CD4-positive, alpha-beta T cell treated with Interleukin-1 beta for 1 hour (primary cell): ENCODE results near the gene FAM240B.
A peak's percentile ranks its signal among the peaks of the same experiment; 100 is the strongest.

Source experiments
- DNase-seq, 2 donors: peaks; one replicate each; pipeline ENCODE4 v3.0.0-alpha.2; 2020 to 2022

FAM240B gene

DNA sequence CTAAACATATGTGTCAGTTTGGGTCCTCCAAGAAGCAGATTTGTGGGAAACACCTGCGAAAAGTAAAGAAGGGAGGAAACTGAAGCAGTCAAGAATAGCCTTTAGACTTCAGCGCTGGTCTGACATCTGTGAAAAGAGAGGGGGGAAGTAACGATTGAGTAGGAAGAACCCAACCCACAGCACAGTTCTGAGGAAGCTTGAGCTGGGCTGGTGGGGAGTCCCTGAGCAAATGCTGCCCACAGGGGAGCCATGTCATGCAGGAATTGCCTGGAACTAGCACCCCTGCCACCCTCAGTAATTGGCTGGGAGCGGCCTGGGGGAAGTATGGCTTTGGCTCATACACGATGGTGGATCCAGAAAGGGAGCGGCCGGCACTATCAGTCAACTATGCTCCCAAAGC, 20.6 kb downstream of the FAM240B start:
- no peak for DNase-seq

GRCh38 chr9:38697776-38698300, 22.1 kb downstream of the FAM240B start:
- DNase-seq: no peak

DNA sequence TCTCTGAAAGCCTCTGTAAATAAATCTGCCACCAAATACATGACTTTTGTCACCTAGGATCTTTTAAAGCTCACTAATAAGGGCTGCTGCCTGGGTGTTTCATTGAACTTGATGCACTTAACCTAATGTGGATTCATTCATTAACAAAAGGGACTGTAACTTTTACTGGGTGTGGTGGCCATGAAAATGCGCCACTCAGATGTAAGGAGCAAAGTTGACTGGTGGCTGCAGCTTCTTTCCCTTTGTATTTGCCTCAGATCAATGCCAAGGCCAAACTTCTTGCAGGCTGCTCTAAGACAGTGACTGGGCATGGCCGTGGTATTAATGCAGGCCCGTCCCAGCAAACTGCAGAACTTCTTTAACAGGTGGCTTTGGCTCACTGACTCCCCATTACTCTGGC, 22.9 kb downstream of the FAM240B start:
- DNase-seq: no peak

DNA sequence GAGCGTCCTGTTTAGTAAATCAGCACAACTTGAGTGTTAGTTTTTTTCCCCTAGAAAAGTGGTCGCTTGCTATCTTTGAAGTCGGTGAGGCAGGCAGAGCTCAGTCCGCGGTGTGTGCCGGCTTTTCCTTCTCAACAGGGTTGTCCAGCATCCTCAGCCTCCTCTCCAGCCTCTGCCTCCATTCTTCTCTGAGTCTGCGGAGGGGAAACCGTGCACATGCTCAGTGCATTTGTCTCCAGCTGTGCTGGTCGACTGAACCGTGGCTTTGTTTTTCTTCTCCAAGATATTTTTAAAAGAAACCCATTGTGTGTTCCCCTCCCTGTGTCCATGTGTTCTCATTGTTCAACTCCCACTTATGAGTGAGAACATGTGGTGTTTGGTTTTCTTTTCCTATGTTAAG, 25.3 kb downstream of the FAM240B start:
- no peak for DNase-seq

DNA sequence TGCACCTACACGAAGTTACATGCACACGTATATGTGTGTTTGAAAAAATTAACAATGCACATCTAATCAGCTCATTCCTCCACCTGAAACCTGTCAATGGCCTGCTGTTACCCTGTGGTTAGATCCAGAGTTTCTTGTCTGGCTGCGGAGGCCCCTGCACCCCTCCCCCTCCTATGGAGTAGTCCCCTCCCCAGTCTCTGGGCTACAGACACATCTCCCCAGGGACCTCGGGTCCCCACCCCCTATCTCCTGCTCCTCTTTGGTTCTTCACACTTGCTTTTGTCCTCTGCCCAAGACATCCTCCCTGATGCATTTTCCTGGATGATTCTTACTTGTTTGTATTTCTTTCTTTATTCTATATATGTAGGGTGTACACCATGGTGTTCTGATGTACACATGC, 27.2 kb downstream of the FAM240B start:
- DNase-seq: no peak

GRCh38 chr9:38690574-38690973, 29.4 kb downstream of the FAM240B start:
- DNase-seq: no peak

DNA sequence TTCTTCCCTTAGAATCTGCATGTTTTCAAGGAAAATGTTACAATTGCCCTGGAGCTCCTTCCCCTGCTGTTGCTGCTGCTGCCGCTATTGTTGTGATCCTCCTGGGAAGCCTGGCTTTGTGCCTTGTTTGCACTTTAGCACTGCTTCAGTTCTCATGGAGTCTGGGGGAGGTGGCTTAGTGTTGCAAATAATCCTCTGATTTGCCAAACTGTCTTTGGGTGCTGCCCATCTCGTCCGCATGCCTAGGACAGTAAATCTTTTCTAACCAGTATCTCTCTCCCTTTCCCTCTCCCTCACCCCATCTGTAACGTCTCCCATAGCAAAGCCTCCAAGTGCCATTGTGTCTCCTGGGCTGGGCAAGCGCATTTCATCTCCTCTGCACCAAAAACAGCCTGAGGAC, 30.3 kb downstream of the FAM240B start:
- no peak for DNase-seq

GRCh38 chr9:38687992-38688391, 31.9 kb downstream of the FAM240B start:
- no peak for DNase-seq

- peak; percentile 13 to 23 for DNase-seq
Measured at GRCh38 chr9:38687389-38687842, 32.5 kb downstream of the FAM240B start.

- DNase-seq: no peak
Measured at GRCh38 chr9:38686933-38687332, 33.0 kb downstream of the FAM240B start.

- no peak for DNase-seq
Measured at GRCh38 chr9:38685535-38685934, 34.4 kb downstream of the FAM240B start.

DNA sequence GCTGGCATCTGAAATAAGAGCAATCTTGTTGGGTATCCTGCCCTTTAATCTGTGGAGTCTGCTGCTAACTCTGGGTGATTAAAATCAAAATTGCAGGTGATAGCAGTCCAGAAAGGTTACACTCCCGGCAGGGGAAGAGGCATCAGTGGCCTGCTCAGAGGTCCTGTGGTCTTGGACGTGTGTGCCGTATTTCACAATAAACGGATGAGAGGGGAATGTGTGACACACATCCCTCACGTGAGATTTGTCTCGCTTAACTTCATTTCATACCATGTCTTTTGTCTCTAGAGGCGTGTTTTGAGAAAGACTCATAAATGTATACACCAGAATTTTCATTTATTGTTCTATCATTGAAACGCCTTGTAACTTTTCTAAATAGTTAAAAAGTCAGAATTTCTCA, 36.6 kb downstream of the FAM240B start:
- no peak for DNase-seq

DNA sequence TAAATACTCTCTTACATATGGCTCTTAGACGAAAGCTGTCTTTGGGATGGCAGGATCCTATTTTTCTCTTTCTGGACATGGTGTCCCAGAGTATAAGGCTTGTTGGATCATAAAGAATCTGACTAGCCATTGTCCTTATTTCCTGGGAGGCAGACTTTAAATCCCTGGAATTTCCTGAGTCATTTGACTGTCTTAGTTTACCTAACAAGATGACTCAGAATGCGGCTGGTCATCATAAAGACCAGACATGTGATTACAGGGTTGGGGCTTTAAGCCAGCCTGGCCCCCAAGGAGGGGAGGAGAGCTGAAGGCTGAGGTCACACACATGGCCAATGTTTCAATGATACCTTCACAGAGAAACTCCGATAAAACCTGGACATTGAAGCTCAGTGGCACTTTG, 37.2 kb downstream of the FAM240B start:
- no peak for DNase-seq

DNA sequence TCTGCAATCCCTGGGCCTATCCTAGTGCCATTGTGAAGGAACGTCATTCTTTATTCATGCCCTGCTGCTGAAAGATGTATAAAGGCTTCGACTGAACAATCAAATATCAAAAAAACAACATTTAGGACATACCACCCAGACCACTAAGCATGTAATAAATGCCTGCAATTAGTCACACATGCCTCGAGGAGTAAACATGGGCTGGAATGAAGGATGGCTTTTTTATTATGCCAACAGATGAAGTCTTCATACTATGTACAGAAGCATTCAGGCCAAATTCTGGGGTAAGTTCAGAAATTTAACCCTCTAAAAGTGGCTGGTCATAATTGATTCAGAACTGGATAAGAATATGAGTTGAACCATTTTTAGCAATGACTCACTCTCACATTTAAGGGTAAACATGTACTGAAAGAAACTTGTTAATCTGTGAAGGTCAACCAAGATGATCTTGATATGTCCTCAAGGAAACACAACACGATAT, 38.1 kb downstream of the FAM240B start:
- DNase-seq: no peak

GRCh38 chr9:38680837-38681445, 39.0 kb downstream of the FAM240B start:
- DNase-seq: no peak

- no peak for DNase-seq
Measured at GRCh38 chr9:38677660-38678303, 42.2 kb downstream of the FAM240B start.

- no peak for DNase-seq
Measured at GRCh38 chr9:38675831-38676230, 44.1 kb downstream of the FAM240B start.

GRCh38 chr9:38675211-38675610, 44.7 kb downstream of the FAM240B start:
- no peak for DNase-seq

GRCh38 chr9:38673399-38674193, 46.3 kb downstream of the FAM240B start:
- DNase-seq: no peak

GRCh38 chr9:38671748-38672147, 48.2 kb downstream of the FAM240B start:
- no peak for DNase-seq

DNA sequence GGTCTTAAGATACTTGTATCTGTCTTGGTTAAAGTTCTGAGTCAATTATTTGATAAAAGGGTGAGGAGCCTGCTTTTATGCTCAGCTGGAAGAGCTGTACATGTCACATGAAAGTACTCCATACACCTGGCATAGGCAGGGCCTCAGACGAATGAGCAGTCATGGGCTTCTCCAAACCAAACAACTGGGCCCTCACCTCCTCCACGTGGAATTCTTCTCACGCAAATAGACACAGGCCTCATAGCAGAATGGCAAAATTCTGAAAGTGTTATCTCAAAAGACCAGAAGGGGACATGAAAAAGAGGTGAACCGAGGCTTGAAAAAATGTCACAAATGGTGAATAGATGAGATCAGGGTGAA, 48.6 kb downstream of the FAM240B start:
- no peak for DNase-seq

DNA sequence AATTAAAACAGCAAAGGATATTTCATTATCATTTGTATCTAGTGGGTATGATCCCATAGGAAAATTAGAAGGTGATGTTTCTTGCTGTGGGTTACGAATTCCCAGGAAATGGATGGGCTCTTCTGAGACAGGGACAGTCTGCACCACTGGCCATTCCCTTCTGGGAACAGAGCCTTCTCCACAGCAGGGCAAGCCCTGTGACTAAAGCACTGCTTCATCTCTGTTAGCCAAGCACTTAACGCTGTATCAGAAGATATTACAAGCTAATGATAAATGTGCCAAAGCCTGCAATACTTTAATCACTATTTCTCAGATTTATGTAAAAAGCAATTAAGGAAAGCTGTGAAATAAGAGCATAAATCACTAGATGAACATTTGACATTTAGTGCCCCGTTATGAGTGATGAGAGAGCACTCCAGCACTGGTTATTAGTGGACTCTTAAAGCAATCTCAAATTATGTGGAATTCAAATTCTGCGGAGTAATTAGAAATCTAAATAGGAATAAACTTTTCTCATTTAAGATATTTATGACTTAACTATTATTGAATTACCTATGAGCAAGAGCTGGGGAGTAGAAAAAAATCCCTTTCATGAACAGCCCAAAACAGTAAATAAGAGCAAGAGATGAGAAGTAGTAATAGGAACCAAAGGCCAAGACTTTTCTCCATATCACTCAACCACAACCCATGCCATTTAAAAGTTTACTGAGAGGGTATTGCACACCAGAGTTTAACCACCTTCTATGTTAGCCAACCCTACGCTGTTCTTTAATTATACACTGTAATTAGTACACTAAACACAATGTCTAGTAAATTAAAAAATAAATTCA, 49.2 kb downstream of the FAM240B start:
- no peak for DNase-seq
